Smooth muscle cell (in vitro differentiated cells): ENCODE data around the gene RCN1. TPM values are rescaled to one million over a fixed set of nuclear protein-coding genes. Genes with fewer than 3 reads are reported as not detected.

Experiments
- DNase-seq: peaks from one replicate; lab custom pipeline; 2025; ENCODE audit not compliant: unreplicated experiment; lab: John Stamatoyannopoulos, UW
- H2AFZ ChIP-seq: fragments of 200-600 bp; sonication (generic); 2 replicates; pipeline ENCODE4 v1.6.0; 2016; ENCODE audit warnings: antibody characterized with exemption, low read depth, mild to moderate bottlenecking
- H3F3A ChIP-seq: fragments of 200-600 bp; sonication (generic); 2 replicates; pipeline ENCODE4 v1.6.0; 2017; ENCODE audit warnings: antibody characterized with exemption, low read depth
- H3K27ac ChIP-seq: fragments of 200-600 bp; sonication (generic); 2 replicates; pipeline ENCODE4 v1.5.1; 2016; ENCODE audit warnings: low read depth, mild to moderate bottlenecking
- H3K27me3 ChIP-seq: fragments of 200-600 bp; sonication (generic); 2 replicates; pipeline ENCODE4 v1.6.1; 2016; ENCODE audit warnings: low read depth, mild to moderate bottlenecking
- H3K36me3 ChIP-seq: fragments of 200-600 bp; sonication (generic); 2 replicates; pipeline ENCODE4 v1.5.1; 2016; ENCODE audit warnings: low read depth
- H3K4me1 ChIP-seq: fragments of 200-600 bp; sonication (generic); 2 replicates; pipeline ENCODE4 v1.5.1; 2016; ENCODE audit warnings: low read depth
- H3K4me2 ChIP-seq: fragments of 200-600 bp; sonication (generic); 2 replicates; pipeline ENCODE4 v1.6.0; 2016; ENCODE audit warnings: mild to moderate bottlenecking
- H3K4me3 ChIP-seq: fragments of 200-600 bp; sonication (generic); 2 replicates; pipeline ENCODE4 v1.5.1; 2016; ENCODE audit warnings: mild to moderate bottlenecking
- H3K79me2 ChIP-seq: fragments of 200-600 bp; sonication (generic); 2 replicates; pipeline ENCODE4 v1.6.0; 2016; ENCODE audit warnings: low read depth, mild to moderate bottlenecking
- H3K9ac ChIP-seq: fragments of 200-600 bp; sonication (generic); 2 replicates; pipeline ENCODE4 v1.6.0; 2016; ENCODE audit warnings: low read depth
- H3K9me3 ChIP-seq: fragments of 200-600 bp; sonication (generic); replicated peaks from 2 replicates; pipeline ENCODE4 v1.5.1; 2016; ENCODE audit warnings: low read depth
- H4K20me1 ChIP-seq: fragments of 200-600 bp; sonication (generic); 2 replicates; pipeline ENCODE4 v1.6.0; 2016; ENCODE audit warnings: low read depth
- WGBS: methylation state at CpG from one replicate; pipeline ENCODE4 v1.1.7; 2016; ENCODE audit warnings: low lambda C conversion rate; 5-methylcytosine and 5-hydroxymethylcytosine counted together
- polyA plus RNA-seq: library from polyadenylated mRNA; unstranded; fragments of >200 nt; fragmentation: Nextera tagmentation; extraction: Ambion mirVana; gene quantifications from 2 replicates; pipeline ENCODE4 v1.2.1, GENCODE V29; 2016
- total RNA-seq: library from RNA; depleted of rRNA; stranded (reverse); fragments of >200 nt; gene quantifications from 2 replicates; pipeline ENCODE4 v1.2.3, GENCODE V29; 2014
- TF ChIP-seq, protein P1 (sequence below): fragments of 200-600 bp; sonication (generic); IDR thresholded peaks from 2 replicates; pipeline ENCODE4 v1.5.1; 2017; ENCODE audit warnings: borderline replicate concordance, mild to moderate bottlenecking, antibody characterized with exemption; ENCODE audit not compliant: insufficient read depth, poor library complexity, severe bottlenecking

RCN1 gene
- total and polyA plus RNA-seq, 2 experiments from 2014 or later = 244 to 372 TPM

DNA sequence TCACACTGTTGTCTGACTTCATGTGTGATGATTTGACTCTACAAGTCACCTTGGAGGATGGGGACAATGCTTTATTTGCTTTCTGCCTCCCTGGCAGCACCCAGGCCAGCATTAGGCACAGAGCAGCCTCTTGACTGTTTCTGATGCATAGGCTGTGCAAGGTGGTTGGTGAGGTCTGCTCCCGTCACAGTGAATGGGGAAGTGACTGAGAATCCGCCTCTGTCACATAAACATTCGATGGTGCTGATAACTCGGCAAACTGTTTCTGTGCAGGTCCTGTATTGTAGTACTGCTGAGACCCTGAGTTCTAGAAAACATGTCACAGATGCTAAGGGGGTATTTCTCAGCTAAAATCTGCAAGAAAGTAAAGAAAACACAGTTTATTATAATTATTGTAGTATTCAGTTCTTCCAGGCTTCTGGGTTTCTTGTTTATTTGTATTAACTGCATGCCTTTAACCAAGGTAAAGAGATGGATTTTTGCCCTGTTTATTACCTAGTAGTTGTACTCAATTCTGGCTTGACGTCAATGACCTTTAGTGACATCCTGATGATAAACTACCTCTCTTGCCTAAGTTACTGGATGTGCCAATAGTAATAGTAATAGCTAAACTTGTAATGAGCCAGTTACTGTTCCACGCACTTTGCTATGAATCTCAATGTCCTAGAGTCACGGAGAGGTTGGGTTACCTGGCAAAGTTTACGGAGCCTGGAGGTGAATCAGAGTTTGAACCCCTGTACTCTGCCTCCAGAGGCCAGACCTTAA, 24.8 kb upstream of the RCN1 start:
- H3K27me3 ChIP-seq = peaks cover 19% of the 10 kb centered on the region

GRCh38 chr11:32068134-32068870, 22.6 kb upstream of the RCN1 start:
- Histone ChIP-seq H3K27me3 (peaks cover 15% of the 10 kb centered on the region), H3K9ac (no peak overlapping the region), H3K27ac (no peak overlapping the region), H2AFZ (no peak overlapping the region), H3K36me3 (no peaks in the 10 kb centered on the region), H3K4me1 (peaks cover 18% of the 10 kb centered on the region), H3K79me2 (no peaks in the 10 kb centered on the region), H3F3A (no peaks in the 10 kb centered on the region), H3K4me2 (no peak overlapping the region), H3K9me3 (no peaks in the 10 kb centered on the region), H3K4me3 (no peak overlapping the region), H4K20me1 (no peaks in the 10 kb centered on the region)
- TF ChIP-seq, protein P1, sequence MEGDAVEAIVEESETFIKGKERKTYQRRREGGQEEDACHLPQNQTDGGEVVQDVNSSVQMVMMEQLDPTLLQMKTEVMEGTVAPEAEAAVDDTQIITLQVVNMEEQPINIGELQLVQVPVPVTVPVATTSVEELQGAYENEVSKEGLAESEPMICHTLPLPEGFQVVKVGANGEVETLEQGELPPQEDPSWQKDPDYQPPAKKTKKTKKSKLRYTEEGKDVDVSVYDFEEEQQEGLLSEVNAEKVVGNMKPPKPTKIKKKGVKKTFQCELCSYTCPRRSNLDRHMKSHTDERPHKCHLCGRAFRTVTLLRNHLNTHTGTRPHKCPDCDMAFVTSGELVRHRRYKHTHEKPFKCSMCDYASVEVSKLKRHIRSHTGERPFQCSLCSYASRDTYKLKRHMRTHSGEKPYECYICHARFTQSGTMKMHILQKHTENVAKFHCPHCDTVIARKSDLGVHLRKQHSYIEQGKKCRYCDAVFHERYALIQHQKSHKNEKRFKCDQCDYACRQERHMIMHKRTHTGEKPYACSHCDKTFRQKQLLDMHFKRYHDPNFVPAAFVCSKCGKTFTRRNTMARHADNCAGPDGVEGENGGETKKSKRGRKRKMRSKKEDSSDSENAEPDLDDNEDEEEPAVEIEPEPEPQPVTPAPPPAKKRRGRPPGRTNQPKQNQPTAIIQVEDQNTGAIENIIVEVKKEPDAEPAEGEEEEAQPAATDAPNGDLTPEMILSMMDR = no peak
- WGBS = 42% methylated on average over 13 of the region's 13 CpGs
- no peak for DNase-seq

More for the DNA sequence above, 24.8 kb upstream of the RCN1 start:
- Histone ChIP-seq H3K27ac (no peak overlapping the region), H3K4me1 (no peaks in the 10 kb centered on the region), H3K9ac (no peak overlapping the region), H3F3A (no peaks in the 10 kb centered on the region), H3K36me3 (no peaks in the 10 kb centered on the region), H2AFZ (no peak overlapping the region), H3K79me2 (no peaks in the 10 kb centered on the region), H3K4me2 (no peak overlapping the region), H4K20me1 (no peaks in the 10 kb centered on the region), H3K4me3 (no peak overlapping the region), H3K9me3 (no peaks in the 10 kb centered on the region)
- no peak for DNase-seq
- TF ChIP-seq, protein P1 = no peak
- 91% methylated on average over 8 of the region's 8 CpGs for WGBS

DNA sequence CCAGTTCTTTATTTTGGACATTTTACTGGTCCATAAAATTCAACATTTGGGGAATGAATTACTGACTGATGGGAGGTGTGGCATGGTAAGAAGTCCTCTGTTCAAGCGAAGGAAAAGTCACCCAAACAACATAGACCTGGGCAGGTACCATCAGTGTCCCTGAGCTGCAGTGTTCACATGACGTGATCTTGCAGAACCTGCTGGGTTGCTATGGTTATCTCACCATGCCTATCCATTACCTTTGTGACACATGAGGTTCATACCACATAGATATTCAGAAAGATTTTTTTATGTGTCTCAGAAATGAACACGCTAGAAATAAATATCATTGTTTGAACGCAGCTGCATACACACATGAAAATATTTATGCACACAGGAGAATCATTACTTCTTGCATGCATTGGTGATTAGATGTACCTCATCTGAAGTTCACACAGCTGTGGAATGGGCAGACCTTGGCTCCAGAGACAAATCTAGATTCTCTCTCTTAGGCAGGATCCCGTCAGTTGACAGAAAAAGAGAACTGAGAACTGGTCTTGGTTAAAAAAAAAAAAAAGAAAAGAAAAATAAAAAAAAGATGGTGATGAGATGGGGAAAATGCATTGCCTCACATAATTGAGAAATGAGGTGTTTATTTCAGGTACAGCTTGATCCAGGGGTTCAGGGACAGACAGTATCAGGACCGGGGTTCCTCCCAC, 21.4 kb upstream of the RCN1 start:
- Histone ChIP-seq H3K9ac (no peak overlapping the region), H3K4me3 (no peak overlapping the region), H3K36me3 (no peaks in the 10 kb centered on the region), H2AFZ (no peak overlapping the region), H3K79me2 (no peaks in the 10 kb centered on the region), H3K27ac (no peak overlapping the region), H3K9me3 (no peaks in the 10 kb centered on the region), H3K27me3 (peaks cover 15% of the 10 kb centered on the region), H3K4me1 (peaks cover 27% of the 10 kb centered on the region), H4K20me1 (no peaks in the 10 kb centered on the region), H3F3A (no peaks in the 10 kb centered on the region), H3K4me2 (no peak overlapping the region)
- TF ChIP-seq, protein P1 = no peak
- WGBS = 90% methylated on average over 6 of the region's 6 CpGs
- DNase-seq = no peak
